T1000 (cell line): ENCODE measurements around the gene CNPY4.

Experiments
- DNase-seq: peaks from one replicate; lab custom pipeline; 2025; ENCODE audit warnings: mixed read lengths; lab: John Stamatoyannopoulos, UW

The CNPY4 gene, protein sequence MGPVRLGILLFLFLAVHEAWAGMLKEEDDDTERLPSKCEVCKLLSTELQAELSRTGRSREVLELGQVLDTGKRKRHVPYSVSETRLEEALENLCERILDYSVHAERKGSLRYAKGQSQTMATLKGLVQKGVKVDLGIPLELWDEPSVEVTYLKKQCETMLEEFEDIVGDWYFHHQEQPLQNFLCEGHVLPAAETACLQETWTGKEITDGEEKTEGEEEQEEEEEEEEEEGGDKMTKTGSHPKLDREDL

DNA sequence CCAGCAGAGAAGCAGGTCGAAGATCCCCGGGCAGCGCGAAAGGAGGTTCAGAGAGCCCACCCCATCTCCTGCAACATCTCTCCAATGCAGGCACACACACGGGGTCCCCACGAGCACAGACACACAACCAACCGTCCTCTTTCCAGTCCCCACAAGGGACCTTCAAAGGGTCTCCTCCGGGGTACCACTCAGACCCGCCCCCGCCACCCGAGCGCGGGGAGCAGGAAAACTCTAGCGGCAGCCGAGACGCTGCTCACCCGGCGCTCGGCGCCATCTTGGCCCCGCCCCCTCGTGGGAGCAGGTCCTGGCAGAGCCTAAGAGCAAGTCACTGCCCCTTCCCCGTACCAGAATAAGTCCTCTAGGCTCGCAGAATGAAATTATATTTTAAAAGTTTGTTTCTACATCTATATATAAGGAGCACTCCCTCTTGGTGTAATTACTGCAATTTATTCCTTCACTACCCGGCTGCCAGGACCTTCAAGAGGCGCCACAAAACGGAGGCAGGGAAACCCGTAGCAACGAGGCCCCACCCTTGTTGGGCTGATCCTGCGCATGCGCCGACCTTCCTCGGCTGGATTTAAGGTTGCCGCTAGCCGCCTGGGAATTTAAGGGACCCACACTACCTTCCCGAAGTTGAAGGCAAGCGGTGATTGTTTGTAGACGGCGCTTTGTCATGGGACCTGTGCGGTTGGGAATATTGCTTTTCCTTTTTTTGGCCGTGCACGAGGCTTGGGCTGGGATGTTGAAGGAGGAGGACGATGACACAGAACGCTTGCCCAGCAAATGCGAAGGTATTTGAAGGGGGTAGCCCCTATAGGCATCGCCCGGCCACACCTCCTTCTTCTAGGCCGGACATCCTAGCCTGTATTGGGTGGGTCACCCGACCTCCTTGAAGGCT lies at the start of gene CNPY4, which contains the start of gene TAF6:
Gene CNPY4, plus strand, starts transcription at position 563 of the 898 bp plus-strand sequence. Its CDS starts 111 bp downstream, at position 674.
Gene TAF6, minus strand, starts transcription at position 287 of the 898 bp plus-strand sequence. CDS start 5,149 bp downstream, outside the sequence.
- peak; percentile 76 for DNase-seq

DNA sequence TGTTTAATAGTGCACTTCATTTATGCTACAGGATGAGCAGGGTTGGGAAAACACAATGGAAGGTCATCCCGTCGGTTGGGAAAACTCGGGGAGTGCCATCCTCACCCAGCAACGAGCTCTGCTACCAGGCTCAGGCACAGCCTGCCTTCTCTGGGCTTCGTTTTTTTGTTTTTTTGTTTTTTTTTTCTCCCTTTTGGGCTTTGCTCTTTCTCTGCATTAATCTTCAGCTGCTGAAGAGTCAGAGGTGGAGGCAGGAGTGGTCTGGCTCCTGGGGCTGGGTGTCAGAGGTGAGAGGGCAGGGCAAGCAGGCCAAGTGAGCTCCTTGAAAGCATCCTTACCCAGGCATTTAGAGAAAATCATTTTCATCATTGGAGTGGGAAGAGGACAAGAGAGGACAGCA lies 49.4 kb upstream of the CNPY4 start:
- DNase-seq = no peak

DNA sequence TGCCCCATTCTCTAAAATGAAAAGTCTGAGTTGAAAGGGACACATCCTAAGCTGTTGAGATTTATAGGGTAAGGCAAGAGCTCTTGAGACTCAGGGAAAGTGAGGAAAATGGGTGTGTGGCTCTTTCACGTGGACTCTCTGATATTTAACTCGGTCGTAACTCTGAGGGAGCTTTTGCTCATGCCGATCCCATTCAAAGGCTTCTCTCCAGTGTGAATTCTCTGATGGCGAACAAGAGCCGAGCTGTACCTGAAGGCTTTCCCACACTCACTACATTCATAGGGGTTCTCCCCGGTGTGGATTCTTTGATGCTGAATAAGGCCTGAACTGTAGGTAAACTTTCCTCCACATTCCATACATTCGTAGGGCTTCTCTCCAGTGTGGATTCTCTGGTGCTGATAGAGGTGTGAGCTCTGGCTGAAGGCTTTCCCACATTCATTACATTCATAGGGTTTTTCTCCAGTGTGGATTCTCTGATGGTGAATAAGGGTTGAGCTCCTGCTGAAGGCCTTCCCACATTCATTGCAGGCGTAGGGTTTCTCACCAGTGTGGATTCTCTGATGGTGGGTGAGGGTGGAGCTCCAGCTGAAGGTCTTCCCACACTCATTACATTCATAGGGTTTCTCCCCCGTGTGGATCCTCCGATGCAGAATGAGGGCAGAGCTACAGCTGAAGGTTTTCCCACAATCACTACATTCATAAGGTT lies 48.3 kb upstream of the CNPY4 start:
- no peak for DNase-seq

DNA sequence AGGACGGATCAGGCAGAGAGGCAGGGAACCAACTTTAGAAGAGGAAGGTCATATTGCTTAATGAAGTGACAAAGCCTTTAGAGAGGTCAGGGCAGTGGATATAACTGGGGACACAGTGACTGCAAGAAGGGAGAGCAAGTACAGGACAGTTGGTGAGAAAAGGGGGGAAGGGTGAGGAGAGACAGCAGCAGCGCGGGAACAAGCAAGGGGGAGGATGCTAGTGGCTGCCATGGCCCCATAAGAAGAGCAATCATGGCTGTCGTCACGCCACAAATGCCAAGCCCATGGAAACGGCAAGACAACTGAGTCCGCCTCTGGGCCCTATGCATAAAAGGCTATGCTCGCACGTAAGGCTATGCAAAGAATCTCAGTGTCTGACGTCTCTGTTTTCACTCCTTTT lies 47.0 kb upstream of the CNPY4 start:
- DNase-seq = no peak

DNA sequence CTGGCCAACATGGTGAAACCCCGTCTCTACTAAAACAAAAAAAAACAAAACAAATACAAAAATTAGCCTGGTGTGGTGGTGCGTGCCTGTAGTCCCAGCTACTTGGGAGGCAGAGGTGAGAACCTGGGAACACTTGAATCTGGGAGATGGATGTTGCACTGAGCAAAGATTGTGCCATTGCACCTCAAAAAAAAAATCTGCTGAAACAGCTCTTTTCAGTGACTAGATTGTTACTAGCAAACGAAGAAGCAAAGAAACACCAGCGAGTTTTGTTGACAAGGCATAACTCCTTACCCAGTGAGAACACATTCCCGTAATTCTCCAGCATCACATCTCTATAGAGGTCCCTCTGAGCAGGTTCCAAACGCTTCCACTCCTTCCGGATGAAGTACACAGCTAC lies 44.6 kb upstream of the CNPY4 start:
- no peak for DNase-seq

DNA sequence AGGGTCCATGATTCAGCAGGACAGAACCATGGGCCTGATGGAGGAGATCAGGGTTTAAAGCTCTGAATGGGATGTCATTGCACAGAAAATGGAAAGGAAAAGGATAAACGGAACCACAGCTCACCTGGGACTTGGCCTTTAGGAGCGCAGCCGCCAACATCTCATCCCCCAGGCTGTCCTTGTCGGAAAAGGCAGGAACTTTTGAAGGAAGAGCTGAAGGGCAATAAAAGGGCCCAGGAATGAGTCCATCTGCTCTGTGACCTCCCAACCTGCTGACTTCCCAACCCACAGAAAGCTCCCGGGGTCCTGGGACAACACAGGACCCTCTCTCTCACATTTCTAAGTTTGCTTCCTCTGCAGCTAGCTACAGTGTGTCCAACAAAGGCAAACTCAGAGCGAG lies 44.0 kb upstream of the CNPY4 start:
- DNase-seq = no peak

DNA sequence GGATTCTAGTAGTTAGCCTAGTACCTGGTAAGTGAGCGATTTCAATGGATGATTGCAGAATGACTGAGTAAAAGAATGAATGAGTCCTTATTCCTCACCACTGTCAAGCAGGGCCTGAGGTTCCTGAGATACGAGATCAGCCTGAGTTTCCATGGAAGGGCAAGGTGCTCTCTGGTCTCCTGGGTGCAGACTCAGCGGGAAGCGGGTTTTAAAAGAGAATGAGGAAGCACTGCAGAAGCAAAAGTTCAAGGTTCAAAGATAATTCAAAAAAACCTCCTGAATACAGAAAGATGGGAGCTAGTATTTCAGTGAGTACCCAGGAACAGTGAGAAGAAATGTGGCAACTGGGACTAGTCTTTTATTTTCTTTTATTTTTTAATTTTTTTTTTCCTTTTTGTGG lies 42.2 kb upstream of the CNPY4 start:
- DNase-seq = no peak

DNA sequence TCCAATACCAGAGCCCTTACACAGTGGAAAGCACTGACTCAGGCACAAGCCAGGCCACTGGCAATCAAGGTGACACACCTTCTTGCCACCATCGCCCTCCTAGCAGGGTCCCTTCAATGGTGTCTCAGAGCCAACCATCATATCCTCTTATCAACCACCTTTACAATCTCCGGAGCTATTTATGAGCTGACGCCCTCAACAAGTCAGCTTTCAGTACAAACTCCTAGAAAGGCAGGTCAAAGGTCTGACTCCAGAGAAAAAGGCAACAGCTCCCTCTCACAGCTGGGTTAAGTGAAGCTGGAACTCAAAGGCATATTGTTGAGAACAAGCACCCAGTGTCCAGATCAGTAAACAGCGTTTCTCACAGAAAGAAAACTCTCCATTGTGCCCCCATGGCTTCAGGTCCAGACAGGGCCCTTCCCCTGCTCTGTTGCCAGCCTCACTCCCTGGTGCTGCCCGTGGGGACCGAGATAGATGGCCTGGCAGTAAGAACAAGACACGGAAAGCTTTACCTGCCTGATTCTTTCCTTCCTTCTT lies 40.3 kb upstream of the CNPY4 start:
- no peak for DNase-seq

DNA sequence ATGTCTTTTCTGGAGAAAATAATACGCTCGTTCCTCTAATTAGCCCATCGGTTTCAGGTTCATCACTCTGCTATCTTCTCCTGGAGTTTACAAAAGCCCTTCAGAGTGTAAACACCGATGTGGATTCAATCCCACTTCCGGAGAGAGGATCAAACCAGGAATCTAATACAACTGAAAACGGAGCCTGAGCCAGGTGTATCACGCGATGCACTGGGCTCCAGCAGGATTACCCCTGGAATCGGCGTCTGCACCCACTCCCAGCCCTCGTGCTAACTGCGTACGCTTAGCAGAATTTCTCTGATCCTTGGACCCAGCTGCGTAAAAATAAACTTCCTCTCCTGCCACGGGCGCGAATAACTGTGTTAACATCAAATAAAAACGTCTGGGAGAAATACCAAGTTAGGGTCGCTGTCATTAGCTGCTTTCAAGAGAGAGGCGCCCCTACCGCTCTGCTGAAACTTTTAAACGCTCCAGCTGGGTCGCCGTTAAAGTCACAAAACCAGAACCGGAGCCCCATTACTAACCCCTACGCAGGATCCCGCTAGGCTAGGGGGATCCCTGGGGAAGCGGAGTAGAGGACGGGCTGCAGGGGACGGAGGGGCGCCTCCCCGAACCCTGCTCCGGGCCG lies 38.4 kb upstream of the CNPY4 start:
- no peak for DNase-seq

DNA sequence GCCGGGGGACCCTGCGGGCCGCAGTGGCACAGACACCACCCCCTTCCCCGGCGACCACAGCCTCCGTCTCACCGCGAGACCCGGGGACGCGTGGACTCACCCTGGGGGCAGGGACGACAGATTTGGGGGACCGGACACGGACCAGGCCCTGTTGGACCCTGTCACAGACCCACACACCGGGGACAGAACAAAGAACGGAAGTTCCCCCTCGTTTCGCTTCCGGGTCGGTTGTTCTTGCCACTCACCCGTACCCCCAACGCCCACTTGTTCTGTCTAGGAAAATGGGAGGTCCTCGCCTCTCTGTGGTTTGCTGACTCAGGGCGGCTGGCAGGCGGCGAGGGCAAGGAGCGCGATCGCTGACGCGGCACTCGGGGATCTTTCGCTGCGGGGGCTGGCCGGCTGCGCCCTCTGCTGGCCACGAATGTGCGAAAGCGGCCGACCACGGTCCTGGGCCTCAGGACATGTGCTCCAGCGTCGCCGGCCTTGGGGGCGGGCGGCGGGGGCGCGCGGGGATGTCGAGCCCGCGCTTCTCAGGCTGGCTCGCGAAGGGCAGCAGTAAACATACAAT lies 37.8 kb upstream of the CNPY4 start, which contains the start of gene ZNF3:
Gene ZNF3, minus strand, starts transcription at position 189 of the 568 bp plus-strand sequence. CDS start 4,366 bp downstream, outside the sequence.
- peak; percentile 91 for DNase-seq

DNA sequence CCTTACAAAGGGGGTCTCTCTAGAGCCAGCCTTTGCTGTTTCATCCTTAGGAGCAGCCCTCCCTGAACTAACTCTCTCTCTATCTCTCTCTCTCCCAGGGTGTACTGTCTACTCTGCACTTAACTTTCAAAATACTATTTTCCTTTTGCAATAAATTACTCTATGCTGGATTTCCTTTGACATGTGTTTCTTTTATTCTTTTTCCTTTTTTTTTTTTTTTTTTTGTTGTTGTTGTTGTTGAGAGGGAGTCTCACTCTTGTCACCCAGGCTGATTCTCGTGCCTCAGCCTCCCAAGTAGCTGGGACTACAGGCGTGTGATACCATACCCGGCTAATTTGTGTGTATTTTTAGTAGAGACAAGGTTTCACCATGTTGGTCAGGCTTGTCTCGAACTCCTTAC lies 36.5 kb upstream of the CNPY4 start:
- DNase-seq = no peak

DNA sequence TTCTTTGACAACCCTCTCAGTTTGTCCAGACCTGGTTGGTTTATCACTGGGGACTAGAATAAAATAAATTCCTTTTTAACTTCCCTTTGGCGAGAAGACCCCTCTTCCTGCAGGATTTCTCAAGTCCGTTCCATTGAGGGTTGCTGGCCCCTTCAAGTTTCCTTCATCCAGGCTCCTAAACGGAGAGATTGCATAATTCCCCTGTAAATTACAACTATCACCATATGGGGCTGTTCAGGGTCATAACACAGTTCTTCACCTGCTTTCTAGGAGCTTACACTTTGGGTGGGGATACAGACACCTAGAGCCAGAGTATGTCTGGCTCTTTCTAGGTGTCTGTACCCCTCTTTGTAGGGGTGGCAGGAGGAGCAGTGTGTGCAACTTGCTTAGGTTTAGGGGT lies 33.9 kb upstream of the CNPY4 start:
- DNase-seq = no peak

DNA sequence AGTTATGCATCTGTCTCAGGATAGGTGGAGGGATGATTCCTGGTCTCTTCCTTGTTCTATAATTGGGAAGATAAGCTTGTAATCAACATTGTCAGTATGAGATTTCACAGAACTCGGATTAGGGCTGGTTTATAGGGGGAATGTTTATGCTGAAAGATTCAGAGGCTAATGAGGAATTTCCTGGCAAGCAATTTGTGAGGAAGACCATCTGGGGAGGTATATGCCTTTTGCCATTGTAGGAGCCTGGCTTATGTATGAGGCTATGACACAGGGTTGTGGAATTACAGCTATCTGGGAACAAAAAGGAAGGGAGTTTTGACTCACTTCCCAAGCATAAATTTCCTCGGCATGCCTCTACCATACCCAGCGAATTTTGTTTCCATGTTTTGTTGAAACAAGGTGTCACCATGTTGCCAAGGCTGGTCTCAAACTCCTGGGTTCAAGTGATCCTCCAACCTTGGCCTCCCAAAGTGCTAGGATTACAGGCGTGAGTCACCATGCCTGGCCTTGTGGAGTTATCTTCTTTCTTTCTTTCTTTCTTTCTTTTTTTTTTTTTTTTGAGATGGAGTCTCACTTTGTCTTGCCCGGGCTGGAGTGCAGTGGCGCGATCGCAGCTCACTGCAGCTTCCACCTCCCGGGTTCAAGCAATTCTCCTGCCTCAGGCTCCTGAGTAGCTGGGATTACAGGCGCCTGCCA lies 32.2 kb upstream of the CNPY4 start:
- peak; percentile 8 for DNase-seq

DNA sequence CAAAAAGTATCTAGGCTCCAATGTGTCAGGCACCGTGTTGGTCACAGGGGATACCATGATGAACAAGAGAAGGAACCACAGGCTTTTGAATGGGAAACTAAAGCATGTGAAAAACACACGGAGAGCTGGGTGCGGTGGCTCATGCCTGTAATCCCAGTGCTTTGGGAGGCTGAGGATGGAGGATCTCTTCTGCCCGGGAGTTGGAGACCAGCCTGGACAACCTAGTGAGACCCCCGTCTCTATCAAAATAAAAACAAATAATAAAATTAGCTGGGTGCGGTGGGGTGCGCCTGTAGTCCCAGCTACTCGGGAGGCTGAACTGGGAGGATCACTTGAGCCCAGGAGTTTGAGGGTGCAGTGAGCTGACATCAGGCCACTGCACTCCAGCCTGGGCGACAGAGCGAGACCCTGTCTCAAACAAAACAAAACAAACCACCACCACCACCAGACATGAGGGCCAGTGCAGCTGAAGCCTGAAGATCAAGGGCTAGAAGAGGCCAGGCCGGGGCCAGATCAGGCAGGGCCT lies 31.3 kb upstream of the CNPY4 start:
- DNase-seq = no peak

DNA sequence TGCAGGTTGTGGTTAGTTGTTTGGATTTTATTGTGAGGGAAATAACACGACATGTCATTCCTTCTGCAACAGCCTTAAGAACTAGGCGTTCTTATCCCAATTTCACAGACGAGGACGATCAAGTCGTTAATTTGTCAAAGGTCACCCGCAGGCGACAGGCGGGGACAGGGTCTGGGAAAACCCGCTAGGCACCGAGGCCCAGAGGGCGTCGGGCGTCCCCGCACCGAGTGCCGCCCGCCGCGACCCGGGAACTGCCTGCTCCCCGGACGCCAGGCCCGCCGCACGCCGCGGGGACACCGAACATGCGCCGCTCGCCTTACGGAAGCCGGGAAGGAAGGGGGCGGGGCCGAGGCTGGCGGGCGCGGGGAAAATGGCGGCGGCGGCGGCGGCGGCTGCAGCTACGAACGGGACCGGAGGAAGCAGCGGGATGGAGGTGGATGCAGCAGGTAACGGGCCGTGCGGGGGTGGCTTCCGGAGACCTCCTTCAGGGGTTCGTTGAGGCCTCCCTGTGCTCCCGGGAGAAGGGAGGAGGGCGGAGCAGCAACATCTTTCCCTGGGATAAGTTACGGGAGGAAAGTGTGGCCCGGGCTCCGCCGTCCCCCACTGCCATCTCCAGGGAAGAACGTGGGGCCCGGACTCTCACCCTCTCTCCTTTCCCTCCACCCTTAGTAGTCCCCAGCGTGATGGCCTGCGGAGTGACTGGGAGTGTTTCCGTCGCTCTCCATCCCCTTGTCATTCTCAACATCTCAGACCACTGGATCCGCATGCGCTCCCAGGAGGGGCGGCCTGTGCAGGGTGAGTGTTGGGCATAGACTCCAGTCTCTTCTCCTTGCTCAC lies 30.6 kb upstream of the CNPY4 start, which contains the start of gene COPS6:
Gene COPS6, plus strand, starts transcription at position 349 of the 837 bp plus-strand sequence. Its CDS starts 22 bp downstream, at position 371.
- DNase-seq = peak; percentile 42

DNA sequence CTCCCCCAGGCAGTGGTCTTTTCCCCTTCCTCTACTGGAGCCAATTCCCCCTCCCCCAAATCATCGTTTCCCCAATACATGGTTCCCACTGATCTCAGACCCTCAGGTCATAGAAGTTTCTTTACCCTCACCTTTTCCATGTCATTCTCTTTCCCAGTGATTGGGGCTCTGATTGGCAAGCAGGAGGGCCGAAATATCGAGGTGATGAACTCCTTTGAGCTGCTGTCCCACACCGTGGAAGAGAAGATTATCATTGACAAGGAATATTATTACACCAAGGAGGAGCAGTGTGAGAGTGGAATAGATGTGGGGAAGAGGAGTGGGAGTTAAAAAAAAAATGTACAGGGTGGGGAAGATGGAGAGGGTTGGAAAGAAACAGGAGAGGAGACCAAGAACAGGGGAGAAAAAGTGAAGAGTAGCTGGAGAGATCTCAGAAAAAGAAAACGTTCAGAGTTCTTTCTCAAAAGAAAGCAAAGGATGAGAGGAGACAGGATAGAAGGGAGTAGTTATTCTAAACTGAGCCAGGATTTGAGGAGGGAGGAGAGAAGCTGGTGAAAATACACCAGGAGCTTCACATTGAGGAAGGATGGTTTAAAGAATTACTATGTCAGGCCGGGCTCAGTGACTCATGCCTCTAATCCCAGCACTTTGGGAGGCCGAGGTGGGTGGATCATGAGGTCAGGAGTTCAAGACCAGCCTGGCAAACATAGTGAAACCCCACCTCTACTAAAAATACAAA lies 29.8 kb upstream of the CNPY4 start:
- no peak for DNase-seq

DNA sequence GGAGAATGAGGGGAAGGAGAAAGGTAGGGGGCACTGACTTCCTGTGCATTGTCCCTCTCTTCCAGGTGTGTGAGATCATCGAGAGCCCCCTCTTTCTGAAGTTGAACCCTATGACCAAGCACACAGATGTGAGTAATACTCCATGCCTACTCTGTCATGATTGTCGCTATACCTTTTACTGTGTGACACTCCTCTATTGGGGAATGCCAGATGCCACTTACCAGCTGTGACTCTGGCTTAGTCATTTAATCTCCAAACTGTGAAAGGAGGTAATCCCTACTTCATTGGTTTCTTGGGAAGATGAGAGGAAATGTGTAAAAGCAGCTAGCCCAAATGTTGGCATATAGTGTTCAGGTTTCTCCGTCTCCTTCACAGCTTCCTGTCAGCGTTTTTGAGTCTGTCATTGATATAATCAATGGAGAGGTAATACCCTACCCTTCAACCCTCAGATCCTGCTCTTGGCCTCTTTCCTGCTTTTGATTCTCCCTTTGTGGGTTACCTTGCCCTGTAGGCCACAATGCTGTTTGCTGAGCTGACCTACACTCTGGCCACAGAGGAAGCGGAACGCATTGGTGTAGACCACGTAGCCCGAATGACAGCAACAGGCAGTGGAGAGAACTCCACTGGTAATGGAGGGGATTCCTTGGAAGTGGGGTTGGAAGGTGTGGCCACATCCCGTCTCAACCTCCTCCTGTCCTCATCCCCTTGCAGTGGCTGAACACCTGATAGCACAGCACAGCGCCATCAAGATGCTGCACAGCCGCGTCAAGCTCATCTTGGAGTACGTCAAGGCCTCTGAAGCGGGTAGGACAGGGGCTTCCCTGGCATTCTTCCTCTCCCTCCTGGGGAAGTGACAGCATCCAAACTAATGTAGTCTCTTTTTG lies 28.7 kb upstream of the CNPY4 start:
- DNase-seq = no peak
